Lower leg skin (tissue), 4 donors: ENCODE results near the gene ZNF101. TPM values are rescaled to one million over a fixed set of nuclear protein-coding genes. Genes with fewer than 3 reads are reported as not detected.

ENCODE experiments used
- DNase-seq, 2 donors: peaks; one replicate each; pipeline ENCODE4 v3.0.0-alpha.2; 2019; ENCODE audit warnings: low spot score in 2 of 2
- H3K4me3 ChIP-seq: fragments of 200-600 bp; sonication (generic); 2 replicates; pipeline ENCODE4 v1.5.1; 2017; ENCODE audit warnings: mild to moderate bottlenecking, low read depth; ENCODE audit not compliant: poor library complexity, severe bottlenecking
- POLR2A ChIP-seq, 2 donors: fragments of 450-650 bp; IDR thresholded peaks; one replicate each; pipeline ENCODE4 v1.6.1; 2016 to 2017; ENCODE audit warnings: antibody characterized with exemption in 2 of 2, mild to moderate bottlenecking in 1 of 2, moderate library complexity in 1 of 2
- WGBS, 2 donors: methylation state at CpG; one replicate each; pipeline ENCODE4 v1.1.5; 2018; 5-methylcytosine and 5-hydroxymethylcytosine counted together
- intact Hi-C: fragments of 100-400 bp; cut with DNase I; formaldehyde crosslinking; loops from one replicate; pipeline ENCODE4 v1.15.0; 2023; ENCODE audit warnings: low total_unique reads
- total RNA-seq, 4 donors: library from RNA; depleted of rRNA; stranded (reverse); fragments of >200 nt; gene quantifications; one replicate each; pipeline ENCODE4 v1.1.0, GENCODE V29; 2016
- TF ChIP-seq, protein P1 (sequence below), 3 donors: fragments of 450-650 bp; IDR thresholded peaks; one replicate each; pipeline ENCODE4 v1.5.1; 2016; ENCODE audit warnings: antibody characterized with exemption in 3 of 3, mild to moderate bottlenecking in 3 of 3, moderate library complexity in 2 of 3

The ZNF101 gene
- total RNA-seq, result 10 to 100 TPM in 1 of 4 donors, 1 to 10 TPM in 3; 4.5 to 18.6 (median 7.2) TPM

DNA sequence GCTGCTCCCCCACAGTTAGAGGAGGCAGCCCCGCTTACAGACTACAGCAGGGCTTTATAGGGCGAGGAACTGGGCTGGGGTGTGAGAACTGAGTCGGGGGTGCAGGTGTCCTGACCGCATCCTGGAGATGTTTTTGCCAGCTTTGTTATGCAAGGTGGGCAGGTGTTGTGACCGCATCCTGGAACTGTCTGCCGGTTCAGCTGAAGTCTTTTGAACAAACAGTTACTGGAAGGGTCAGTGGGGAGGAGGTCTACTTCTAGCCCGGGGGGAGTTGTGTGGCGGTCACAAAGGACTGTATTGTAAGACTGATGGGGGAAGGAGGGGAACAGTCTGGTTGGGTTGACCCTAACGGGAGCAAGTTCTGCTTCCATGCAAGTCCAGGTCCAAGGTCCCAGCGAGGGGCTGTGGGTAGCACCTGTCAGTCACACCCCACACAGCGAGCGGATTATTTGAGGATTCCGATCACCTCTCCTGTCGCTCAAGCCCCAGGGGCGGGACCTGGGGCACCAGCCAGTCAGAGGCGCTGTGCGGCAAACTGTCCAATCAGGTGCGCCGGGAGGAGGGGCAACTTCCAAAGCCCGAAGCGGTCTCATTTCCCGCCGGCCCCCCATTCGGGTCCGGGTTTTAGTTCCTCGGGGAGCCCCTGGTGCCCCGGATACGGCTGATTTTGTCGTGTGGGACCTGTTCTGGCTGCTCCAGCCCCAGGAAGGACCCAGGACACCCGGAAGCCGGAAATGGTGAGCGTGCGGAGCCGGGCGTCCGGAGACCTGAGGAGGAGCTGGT is at the start of gene ZNF101:
Gene ZNF101 (plus strand): TSS at position 610 of the 783 bp plus-strand sequence. CDS start 125 bp downstream, at position 735.
- WGBS, 2 donors, result 8 to 13% methylated on average over 14 to 31 of the region's 36 CpGs
- peak; percentile 91 to 99 for DNase-seq
- TF ChIP-seq, protein P1, sequence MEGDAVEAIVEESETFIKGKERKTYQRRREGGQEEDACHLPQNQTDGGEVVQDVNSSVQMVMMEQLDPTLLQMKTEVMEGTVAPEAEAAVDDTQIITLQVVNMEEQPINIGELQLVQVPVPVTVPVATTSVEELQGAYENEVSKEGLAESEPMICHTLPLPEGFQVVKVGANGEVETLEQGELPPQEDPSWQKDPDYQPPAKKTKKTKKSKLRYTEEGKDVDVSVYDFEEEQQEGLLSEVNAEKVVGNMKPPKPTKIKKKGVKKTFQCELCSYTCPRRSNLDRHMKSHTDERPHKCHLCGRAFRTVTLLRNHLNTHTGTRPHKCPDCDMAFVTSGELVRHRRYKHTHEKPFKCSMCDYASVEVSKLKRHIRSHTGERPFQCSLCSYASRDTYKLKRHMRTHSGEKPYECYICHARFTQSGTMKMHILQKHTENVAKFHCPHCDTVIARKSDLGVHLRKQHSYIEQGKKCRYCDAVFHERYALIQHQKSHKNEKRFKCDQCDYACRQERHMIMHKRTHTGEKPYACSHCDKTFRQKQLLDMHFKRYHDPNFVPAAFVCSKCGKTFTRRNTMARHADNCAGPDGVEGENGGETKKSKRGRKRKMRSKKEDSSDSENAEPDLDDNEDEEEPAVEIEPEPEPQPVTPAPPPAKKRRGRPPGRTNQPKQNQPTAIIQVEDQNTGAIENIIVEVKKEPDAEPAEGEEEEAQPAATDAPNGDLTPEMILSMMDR (IDR thresholded peaks at IDR 0.05), result no peak
- no peak for TF ChIP-seq POLR2A (IDR thresholded peaks at IDR 0.05)
- intact Hi-C loops, result no loop called here
- H3K4me3 ChIP-seq, result peak within 1 kb of the TSS; percentile 72

DNA sequence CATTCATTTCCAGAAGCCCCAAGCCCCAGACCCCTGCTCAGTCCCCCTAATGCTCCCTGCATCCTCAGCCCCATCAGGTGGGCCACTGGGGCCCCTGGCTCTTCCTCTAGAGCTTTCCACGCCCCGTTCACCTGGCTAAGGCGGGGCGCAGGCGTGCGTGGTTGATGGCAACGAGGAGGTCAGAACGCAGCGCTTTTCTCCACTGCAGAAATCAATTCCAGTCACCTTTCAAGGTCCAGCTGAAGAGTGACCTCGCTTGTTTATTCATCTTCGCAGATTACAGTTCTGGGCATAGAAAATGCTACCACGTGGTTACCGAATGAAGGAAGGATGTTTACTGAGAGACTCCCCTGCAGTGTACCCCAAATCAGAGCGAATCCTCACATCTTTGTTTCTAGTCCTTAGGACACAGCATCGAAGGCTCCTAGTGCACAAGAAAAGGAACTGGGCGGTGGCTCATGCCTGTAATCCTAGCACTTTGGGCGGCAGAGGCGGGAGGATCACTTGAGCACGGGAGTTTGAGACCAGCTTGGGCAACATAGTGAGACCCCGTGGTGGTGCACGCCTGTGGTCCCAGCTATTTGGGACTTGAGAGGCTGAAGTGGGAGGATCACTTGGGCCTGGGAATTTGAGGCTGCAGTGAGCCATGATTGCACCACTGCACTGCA is 49.3 kb upstream of the ZNF101 start:
- H3K4me3 ChIP-seq, result no peak overlapping the region
- no peak for TF ChIP-seq POLR2A (IDR thresholded peaks at IDR 0.05)
- TF ChIP-seq, protein P1 (IDR thresholded peaks at IDR 0.05), result no peak
- intact Hi-C loops, result no loop called here
- DNase-seq, result no peak
- WGBS, 2 donors, result 57 to 64% methylated on average over 21 of the region's 21 CpGs

DNA sequence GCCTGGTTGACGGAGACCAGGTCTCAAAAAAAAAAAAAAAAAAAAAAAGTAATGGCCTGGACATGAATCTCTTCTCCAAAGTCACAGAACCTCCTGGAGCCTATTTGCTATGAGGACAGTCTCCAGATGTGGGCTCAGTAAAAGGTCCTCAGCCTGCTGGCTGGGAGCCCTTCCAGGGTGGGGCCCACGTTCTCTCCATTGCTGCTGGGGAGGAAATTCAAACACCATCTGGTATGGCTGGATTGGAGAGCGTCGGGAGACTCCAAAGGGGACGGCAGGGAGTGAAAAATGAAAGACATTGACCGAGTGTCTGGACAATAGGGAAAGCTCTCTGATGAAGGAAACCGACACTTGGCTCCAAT is 48.8 kb upstream of the ZNF101 start:
- intact Hi-C loops, result no loop called here
- TF ChIP-seq POLR2A (IDR thresholded peaks at IDR 0.05), result no peak
- TF ChIP-seq, protein P1 (IDR thresholded peaks at IDR 0.05), result no peak
- 70 to 74% methylated on average over 7 of the region's 7 CpGs for WGBS, 2 donors
- no peak overlapping the region for H3K4me3 ChIP-seq
- DNase-seq, result no peak

DNA sequence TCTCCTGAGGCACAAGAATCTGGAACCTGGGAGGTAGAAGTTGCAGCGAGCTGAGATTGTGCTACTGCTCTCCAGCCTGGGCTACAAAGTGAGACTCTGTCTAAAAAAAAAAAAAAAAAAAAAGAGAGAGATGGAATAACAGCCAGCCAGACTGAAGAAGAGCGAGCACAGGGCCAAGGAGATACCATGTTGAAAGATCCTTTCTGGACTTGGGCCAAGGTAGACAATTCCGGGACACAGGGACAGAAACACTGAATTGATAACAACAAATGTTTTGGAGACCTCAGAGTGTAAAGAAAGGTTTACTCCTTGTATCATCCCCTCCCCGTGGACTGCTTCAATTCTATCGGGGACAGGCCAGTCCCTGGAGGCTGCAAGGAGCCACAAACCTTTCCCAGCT is 45.3 kb upstream of the ZNF101 start:
- intact Hi-C loops, result no loop called here
- 75 to 78% methylated on average over 5 of the region's 5 CpGs for WGBS, 2 donors
- H3K4me3 ChIP-seq, result no peak overlapping the region
- no peak for DNase-seq
- TF ChIP-seq, protein P1 (IDR thresholded peaks at IDR 0.05), result no peak
- TF ChIP-seq POLR2A (IDR thresholded peaks at IDR 0.05), result no peak

DNA sequence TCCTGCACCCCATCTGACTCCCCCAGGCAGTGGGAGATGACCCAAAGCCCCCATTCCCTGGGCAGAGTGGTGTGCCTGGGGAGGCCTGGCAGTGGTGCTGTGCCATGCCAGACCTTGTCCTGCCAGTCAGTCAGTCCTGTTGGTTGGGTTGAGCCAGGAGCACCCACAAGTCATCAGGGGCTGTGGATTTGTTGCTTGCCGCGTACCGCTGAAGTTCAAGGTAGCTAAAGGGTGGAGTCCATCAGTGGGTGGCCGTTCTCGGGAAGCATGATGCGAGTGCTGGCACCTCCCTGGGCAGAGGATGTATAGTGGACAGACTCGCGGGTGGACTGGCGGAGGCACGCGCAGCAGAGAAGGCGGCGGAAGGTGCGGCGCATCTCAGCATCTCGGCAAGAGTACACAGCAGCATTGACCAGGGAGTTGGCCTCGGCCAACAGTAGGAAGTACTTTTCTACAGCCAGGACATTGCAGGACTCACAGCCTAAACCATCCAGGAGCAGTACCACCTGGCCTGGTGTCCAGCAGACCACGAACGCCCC is 44.5 kb upstream of the ZNF101 start:
- DNase-seq, result no peak
- intact Hi-C loops, result no loop called here
- 87 to 93% methylated on average over 19 of the region's 19 CpGs for WGBS, 2 donors
- no peak overlapping the region for H3K4me3 ChIP-seq
- TF ChIP-seq, protein P1 (IDR thresholded peaks at IDR 0.05), result no peak
- no peak for TF ChIP-seq POLR2A (IDR thresholded peaks at IDR 0.05)
